ENCODE measurements around the gene PCED1B.

PCED1B gene

DNA sequence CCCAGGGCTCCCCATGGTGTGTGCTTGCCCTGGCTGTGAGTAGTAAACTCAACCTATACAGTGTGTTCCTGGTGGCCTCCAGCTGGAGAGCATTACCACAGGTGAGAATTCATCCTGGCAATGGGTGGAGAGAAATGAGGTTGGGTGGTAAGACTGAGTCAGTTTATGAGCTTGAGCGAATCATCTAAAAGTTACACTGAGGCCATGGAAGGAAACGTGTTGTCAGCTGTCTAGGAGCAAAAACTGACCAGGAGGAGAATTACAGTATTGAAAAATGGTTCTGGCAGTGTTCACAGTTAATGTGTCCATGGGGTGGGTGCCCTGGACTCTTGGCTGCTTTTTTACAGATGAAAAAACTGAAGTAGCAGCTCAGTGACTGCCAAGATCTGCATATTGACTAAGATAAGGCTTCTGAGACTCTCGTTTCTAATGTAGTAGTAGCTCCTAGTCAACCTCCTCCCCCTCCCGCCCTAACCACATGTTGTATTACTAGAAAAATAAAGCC lies 202.3 kb downstream of the PCED1B start:
- no peak for DNase-seq

DNA sequence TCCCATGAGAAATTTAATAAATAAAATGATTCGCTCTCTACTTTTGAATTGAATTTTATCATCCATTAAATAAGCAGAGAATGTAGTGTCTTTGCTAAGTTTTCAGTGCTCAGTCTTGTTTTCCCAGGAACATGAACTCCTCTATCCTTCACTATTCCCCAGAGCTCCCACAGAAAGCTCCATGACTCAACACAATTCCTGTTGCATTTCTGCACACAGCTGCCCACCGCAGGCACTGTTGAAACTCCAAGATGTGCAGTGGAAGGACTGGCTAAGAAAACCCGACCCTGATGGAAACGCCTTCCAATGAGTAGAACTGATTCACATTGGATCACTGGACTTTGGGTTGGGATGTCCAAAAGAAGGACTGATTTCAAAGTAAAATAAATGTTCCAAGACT lies 202.8 kb downstream of the PCED1B start:
- no peak for DNase-seq
